ENCODE data around the gene ACSF3. TPM values are rescaled to one million over a fixed set of nuclear protein-coding genes. Genes with fewer than 3 reads are reported as not detected.

The ACSF3 gene
- total RNA-seq, 1 experiment from 2014 or later: 74.5 TPM

DNA sequence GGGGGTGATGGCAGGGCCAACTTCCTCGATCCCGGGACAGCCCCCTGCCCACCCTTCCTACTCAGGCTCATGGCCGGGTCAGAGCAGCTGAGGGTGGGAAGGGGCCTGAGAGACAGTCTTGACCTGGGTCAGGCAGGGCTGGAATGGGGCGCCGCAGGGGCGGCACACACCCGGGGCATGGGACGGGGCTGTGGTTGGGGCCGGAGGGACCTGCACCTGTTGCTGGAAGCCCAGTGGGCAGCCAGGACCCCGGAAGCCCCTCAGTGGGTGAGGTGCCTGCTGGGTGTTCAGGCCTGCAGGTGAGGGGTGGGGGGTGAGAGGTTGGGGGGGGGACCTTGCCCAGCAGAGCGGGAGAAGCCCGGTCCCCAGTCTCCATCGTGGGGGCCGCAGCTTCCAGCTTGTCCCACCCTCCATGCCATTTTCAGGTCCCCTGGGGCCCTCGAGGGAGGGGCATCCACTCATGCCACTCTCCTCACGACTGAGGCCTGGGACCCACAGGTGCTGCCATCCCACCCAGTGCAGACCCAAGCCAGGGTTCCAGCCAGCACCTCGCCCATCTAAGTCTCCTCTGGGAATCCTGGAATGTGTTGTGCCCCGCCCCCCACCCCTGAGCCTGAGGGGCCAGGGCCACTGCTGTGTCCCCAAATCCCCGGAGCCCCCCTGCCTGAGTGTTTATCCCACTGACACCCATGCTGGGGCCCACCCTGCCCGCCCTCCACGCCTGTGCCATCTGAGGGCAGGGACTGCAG, 43.4 kb upstream of the ACSF3 start:
- intact Hi-C loops (cut with micrococcal nuclease): loop anchor here (5.0 to 10.0 kb wide), 3 partner anchors 108 to 235 kb away; partner anchors contain the start of gene APRT
- RAD21 ChIA-PET (ENCODE audit: low non-redundant PET in 1 of 2, low total read pairs in 2 of 2, uncharacterized antibody in 2 of 2, unreplicated experiment in 2 of 2): no interaction called here
- H3K27ac ChIP-seq (ENCODE audit: low read depth, low read length): no peak overlapping the region
- DNase-seq (ENCODE audit: low read depth, low spot score) (no peak), ATAC-seq (no peak)
- no peaks in the 10 kb centered on the region for H4K20me1 ChIP-seq (ENCODE audit: insufficient read depth)
- TF ChIP-seq YY1 (IDR thresholded peaks at IDR 0.05; ENCODE audit: extremely low read depth, insufficient replicate concordance, low read depth, low read length): no peak
- no peak overlapping the region for H3K4me3 ChIP-seq (replicated peaks in 1 of 2; ENCODE audit: low read depth in 1 of 2, low read length in 2 of 2)
- POLR2A ChIA-PET: interaction anchor here (1.3 kb wide), 1 partner anchor 11 kb away, joined by 3 read pairs; no protein-coding TSS in a partner anchor
- H2AFZ ChIP-seq (ENCODE audit: low read depth, low read length, poor library complexity, severe bottlenecking): no peak overlapping the region
- no TSS peak for BruUV-seq (replicated peaks)
- no peaks in the 10 kb centered on the region for H3K27me3 ChIP-seq (ENCODE audit: insufficient read depth, low read length)
- H3K4me2 ChIP-seq (ENCODE audit: low read length): no peak overlapping the region
- no peak overlapping the region for H3K9ac ChIP-seq (ENCODE audit: low read length)
- H3K4me1 ChIP-seq (ENCODE audit: control insufficient read depth in 1 of 2, insufficient read depth in 2 of 2, low read length in 2 of 2): peaks cover 13 to 28% of the 10 kb centered on the region in 2 experiments
- CTCF ChIA-PET: no interaction called here
- no peaks in the 10 kb centered on the region; the same call in 1 of the 2 replicates for H3K79me2 ChIP-seq (ENCODE audit: insufficient read depth, low read length)
- H3K36me3 ChIP-seq (ENCODE audit: control insufficient read depth in 1 of 2, insufficient read depth in 2 of 2, low read length in 2 of 2): no peaks in the 10 kb centered on the region
- H3K9me3 ChIP-seq (ENCODE audit: control insufficient read depth in 1 of 2, insufficient read depth in 1 of 2, low read depth in 1 of 2, low read length in 2 of 2): no peaks in the 10 kb centered on the region
- H3K9me2 ChIP-seq (ENCODE audit: insufficient read depth): no peaks in the 10 kb centered on the region; the same call in 1 of the 2 replicates

DNA sequence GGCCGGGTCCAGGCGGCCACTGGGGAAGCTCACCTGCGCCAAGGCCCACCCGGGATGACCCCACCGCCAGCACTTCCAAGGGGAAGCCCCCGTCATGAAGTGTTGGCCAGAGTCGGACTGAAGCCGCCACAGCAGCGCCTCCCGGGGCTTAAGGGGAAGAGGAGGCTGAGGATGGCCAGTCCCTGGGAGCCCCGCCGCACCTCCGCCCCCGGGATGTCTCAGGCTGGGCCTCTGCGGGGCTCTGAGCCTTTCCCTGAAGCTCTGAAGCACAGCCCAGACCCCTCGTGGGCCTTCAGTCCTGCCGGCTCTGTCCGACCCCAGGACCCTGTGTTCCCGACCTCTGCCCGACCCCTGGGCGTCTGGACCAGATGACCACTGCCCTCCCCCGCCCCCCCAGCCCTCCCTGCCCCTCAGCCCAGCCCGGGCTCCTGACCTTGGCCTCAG, 42.8 kb upstream of the ACSF3 start:
- TF ChIP-seq SIN3A (IDR thresholded peaks at IDR 0.05; ENCODE audit: low read depth): no peak
- no peak for TF ChIP-seq SRF (IDR thresholded peaks at IDR 0.05; ENCODE audit: low read depth)
- no peak for TF ChIP-seq TCF7L2 (IDR thresholded peaks at IDR 0.05; ENCODE audit: borderline replicate concordance, extremely low read depth, insufficient read depth, insufficient read length)
- TF ChIP-seq CEBPB (IDR thresholded peaks at IDR 0.05; ENCODE audit: low read depth): no peak
- no peak for TF ChIP-seq POLR2AphosphoS5 (IDR thresholded peaks at IDR 0.05; ENCODE audit: low read depth, low read length)
- TF ChIP-seq, protein P1, sequence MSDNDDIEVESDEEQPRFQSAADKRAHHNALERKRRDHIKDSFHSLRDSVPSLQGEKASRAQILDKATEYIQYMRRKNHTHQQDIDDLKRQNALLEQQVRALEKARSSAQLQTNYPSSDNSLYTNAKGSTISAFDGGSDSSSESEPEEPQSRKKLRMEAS (IDR thresholded peaks at IDR 0.05): no peak
- TF ChIP-seq RAD21 (IDR thresholded peaks at IDR 0.05; ENCODE audit: low read depth): no peak
- TF ChIP-seq ZNF274 (IDR thresholded peaks at IDR 0.05; ENCODE audit: low read depth, low read length): no peak
- Histone ChIP-seq H3K9ac (ENCODE audit: low read length) (no peak overlapping the region), H2AFZ (ENCODE audit: low read depth, low read length, poor library complexity, severe bottlenecking) (no peak overlapping the region), H3K9me2 (ENCODE audit: insufficient read depth) (no peaks in the 10 kb centered on the region; the same call in 1 of the 2 replicates), H3K9me3 (ENCODE audit: control insufficient read depth in 1 of 2, insufficient read depth in 1 of 2, low read depth in 1 of 2, low read length in 2 of 2) (no peaks in the 10 kb centered on the region), H4K20me1 (ENCODE audit: insufficient read depth) (no peaks in the 10 kb centered on the region), H3K4me1 (ENCODE audit: control insufficient read depth in 1 of 2, insufficient read depth in 2 of 2, low read length in 2 of 2) (peaks cover 13 to 28% of the 10 kb centered on the region in 2 experiments), H3K27ac (ENCODE audit: low read depth, low read length) (no peak overlapping the region), H3K4me2 (ENCODE audit: low read length) (no peak overlapping the region), H3K4me3 (replicated peaks in 1 of 2; ENCODE audit: low read depth in 1 of 2, low read length in 2 of 2) (no peak overlapping the region), H3K36me3 (ENCODE audit: control insufficient read depth in 1 of 2, insufficient read depth in 2 of 2, low read length in 2 of 2) (no peaks in the 10 kb centered on the region), H3K79me2 (ENCODE audit: insufficient read depth, low read length) (no peaks in the 10 kb centered on the region; the same call in 1 of the 2 replicates), H3K27me3 (ENCODE audit: insufficient read depth, low read length) (no peaks in the 10 kb centered on the region)
- BruUV-seq (replicated peaks): no TSS peak
- DNase-seq (ENCODE audit: low read depth, low spot score) (no peak), ATAC-seq (no peak)
- ChIA-PET RAD21 (ENCODE audit: low non-redundant PET in 1 of 2, low total read pairs in 2 of 2, uncharacterized antibody in 2 of 2, unreplicated experiment in 2 of 2) (no interaction called here), POLR2A (interaction anchor here (1.3 kb wide), 1 partner anchor 10 kb away, joined by 3 read pairs; no protein-coding TSS in a partner anchor), CTCF (no interaction called here)
- intact Hi-C loops (cut with micrococcal nuclease): loop anchor here (5.0 to 10.0 kb wide), 3 partner anchors 109 to 236 kb away; partner anchors contain the start of gene APRT
